ENCODE measurements around the gene SPRR5. TPM values are rescaled to one million over a fixed set of nuclear protein-coding genes. Genes with fewer than 3 reads are reported as not detected.

The SPRR5 gene
- total RNA-seq, 1 donor from 2014 or later: not detected

DNA sequence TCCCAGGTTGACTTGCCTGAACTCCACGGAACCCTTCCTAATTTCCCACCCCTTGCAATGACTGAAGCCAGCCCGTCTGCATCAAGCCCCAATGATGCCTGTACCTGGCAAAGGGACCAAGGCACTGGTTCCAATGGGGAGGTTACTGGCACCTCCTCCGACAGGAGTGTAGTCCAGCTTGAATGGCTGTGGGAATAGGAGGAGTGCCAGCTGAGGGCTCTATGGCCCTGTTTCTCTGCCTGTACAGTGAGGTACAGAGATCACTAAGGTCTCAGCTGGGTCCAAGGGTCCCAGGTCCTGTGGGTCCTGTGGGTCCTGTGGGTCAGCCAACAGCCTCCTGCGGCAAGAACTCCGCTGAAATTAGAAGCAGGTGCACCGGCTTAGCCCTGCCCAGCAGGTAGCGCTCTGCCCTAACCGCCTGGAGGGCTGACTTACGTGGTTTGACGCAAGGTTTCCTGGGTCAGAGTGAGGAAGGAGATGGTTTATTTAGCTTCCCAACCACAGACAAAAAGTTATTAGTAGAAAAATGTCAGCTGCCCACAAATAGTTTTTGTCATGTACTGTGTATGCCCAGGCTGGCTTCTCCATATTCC lies 13.5 kb downstream of the SPRR5 start:
- Mint-ChIP-seq H3K9me3 (ENCODE audit: unreplicated experiment) (no peaks in the 10 kb centered on the region), H3K4me3 (ENCODE audit: unreplicated experiment) (no peak overlapping the region), H3K4me1 (ENCODE audit: low read depth, unreplicated experiment) (peaks cover 2% of the 10 kb centered on the region), H3K27me3 (ENCODE audit: low read depth, unreplicated experiment) (peaks cover 23% of the 10 kb centered on the region), H3K36me3 (ENCODE audit: low read depth, unreplicated experiment) (no peaks in the 10 kb centered on the region), H3K27ac (ENCODE audit: unreplicated experiment) (no peak overlapping the region)
- Histone ChIP-seq H3K4me1 (ENCODE audit: insufficient read depth, low read length) (no peaks in the 10 kb centered on the region), H3K9me3 (ENCODE audit: insufficient read depth, low read depth, low read length) (no peaks in the 10 kb centered on the region), H3K4me2 (ENCODE audit: low read length) (no peak overlapping the region), H4K20me1 (ENCODE audit: insufficient read depth, low read length) (no peaks in the 10 kb centered on the region), H2AFZ (ENCODE audit: low read depth, low read length) (no peak overlapping the region), H3K36me3 (ENCODE audit: insufficient read depth, low read length) (no peaks in the 10 kb centered on the region), H3K27ac (ENCODE audit: low read depth, low read length) (no peak overlapping the region), H3K4me3 (ENCODE audit: insufficient read depth, low read depth, low read length) (no peak overlapping the region), H3K27me3 (ENCODE audit: insufficient read depth, low read length) (no peaks in the 10 kb centered on the region), H3K9ac (ENCODE audit: low read length) (no peak overlapping the region), H3K79me2 (ENCODE audit: insufficient read depth, low read length) (no peaks in the 10 kb centered on the region)
- FAIRE-seq (no peak), DNase-seq (ENCODE audit: low read depth) (no peak)
- TF ChIP-seq EZH2 (IDR thresholded peaks at IDR 0.05; ENCODE audit: insufficient read depth, low read length): no peak
- no peak for TF ChIP-seq CTCF (IDR thresholded peaks at IDR 0.05; ENCODE audit: insufficient read depth, low read depth, low read length)

GRCh38 chr1:152961226-152961891 lies 14.4 kb downstream of the SPRR5 start:
- Mint-ChIP-seq H3K27me3 (ENCODE audit: low read depth, unreplicated experiment) (peaks cover 23% of the 10 kb centered on the region), H3K9me3 (ENCODE audit: unreplicated experiment) (no peaks in the 10 kb centered on the region), H3K36me3 (ENCODE audit: low read depth, unreplicated experiment) (no peaks in the 10 kb centered on the region), H3K4me3 (ENCODE audit: unreplicated experiment) (no peak overlapping the region), H3K4me1 (ENCODE audit: low read depth, unreplicated experiment) (peaks cover 2% of the 10 kb centered on the region), H3K27ac (ENCODE audit: unreplicated experiment) (no peak overlapping the region)
- no peaks in the 10 kb centered on the region for H4K20me1 ChIP-seq (ENCODE audit: insufficient read depth, low read length)
- TF ChIP-seq CTCF (IDR thresholded peaks at IDR 0.05; ENCODE audit: insufficient read depth, low read depth, low read length) (no peak), EZH2 (IDR thresholded peaks at IDR 0.05; ENCODE audit: insufficient read depth, low read length) (no peak)
- DNase-seq (ENCODE audit: low read depth): no peak
- no peak overlapping the region for H3K4me2 ChIP-seq (ENCODE audit: low read length)
- no peaks in the 10 kb centered on the region for H3K4me1 ChIP-seq (ENCODE audit: insufficient read depth, low read length)
- H3K9ac ChIP-seq (ENCODE audit: low read length): no peak overlapping the region
- no peak overlapping the region for H3K27ac ChIP-seq (ENCODE audit: low read depth, low read length)
- no peak overlapping the region for H3K4me3 ChIP-seq (ENCODE audit: insufficient read depth, low read depth, low read length)
- no peak for FAIRE-seq
- no peak overlapping the region for H2AFZ ChIP-seq (ENCODE audit: low read depth, low read length)
- no peaks in the 10 kb centered on the region for H3K27me3 ChIP-seq (ENCODE audit: insufficient read depth, low read length)
- H3K79me2 ChIP-seq (ENCODE audit: insufficient read depth, low read length): no peaks in the 10 kb centered on the region
- no peaks in the 10 kb centered on the region for H3K9me3 ChIP-seq (ENCODE audit: insufficient read depth, low read depth, low read length)
- H3K36me3 ChIP-seq (ENCODE audit: insufficient read depth, low read length): no peaks in the 10 kb centered on the region

- H3K27me3 ChIP-seq (ENCODE audit: insufficient read depth, low read length): no peaks in the 10 kb centered on the region
- no peak overlapping the region for H3K4me2 ChIP-seq (ENCODE audit: low read length)
- no peaks in the 10 kb centered on the region for H3K36me3 ChIP-seq (ENCODE audit: insufficient read depth, low read length)
- FAIRE-seq (no peak), DNase-seq (ENCODE audit: low read depth) (no peak)
- Mint-ChIP-seq H3K4me1 (ENCODE audit: low read depth, unreplicated experiment) (peaks cover 2% of the 10 kb centered on the region), H3K9me3 (ENCODE audit: unreplicated experiment) (no peaks in the 10 kb centered on the region), H3K4me3 (ENCODE audit: unreplicated experiment) (no peak overlapping the region), H3K27me3 (ENCODE audit: low read depth, unreplicated experiment) (peaks cover 23% of the 10 kb centered on the region), H3K36me3 (ENCODE audit: low read depth, unreplicated experiment) (no peaks in the 10 kb centered on the region), H3K27ac (ENCODE audit: unreplicated experiment) (no peak overlapping the region)
- no peaks in the 10 kb centered on the region for H3K9me3 ChIP-seq (ENCODE audit: insufficient read depth, low read depth, low read length)
- TF ChIP-seq EZH2 (IDR thresholded peaks at IDR 0.05; ENCODE audit: insufficient read depth, low read length): no peak
- TF ChIP-seq CTCF (IDR thresholded peaks at IDR 0.05; ENCODE audit: insufficient read depth, low read depth, low read length): no peak
- H3K27ac ChIP-seq (ENCODE audit: low read depth, low read length): no peak overlapping the region
- no peaks in the 10 kb centered on the region for H3K4me1 ChIP-seq (ENCODE audit: insufficient read depth, low read length)
- H3K9ac ChIP-seq (ENCODE audit: low read length): no peak overlapping the region
- H3K79me2 ChIP-seq (ENCODE audit: insufficient read depth, low read length): no peaks in the 10 kb centered on the region
- H3K4me3 ChIP-seq (ENCODE audit: insufficient read depth, low read depth, low read length): no peak overlapping the region
- H2AFZ ChIP-seq (ENCODE audit: low read depth, low read length): no peak overlapping the region
- H4K20me1 ChIP-seq (ENCODE audit: insufficient read depth, low read length): no peaks in the 10 kb centered on the region
Observed at GRCh38 chr1:152962876-152963415, 15.9 kb downstream of the SPRR5 start.
